PC-9 (cell line): ENCODE results near the gene TMEM240. TPM values are rescaled to one million over a fixed set of nuclear protein-coding genes. Genes with fewer than 3 reads are reported as not detected.
"Not testable (repeated sequence)": the region's sequence is repeated elsewhere in the genome, so short reads cannot be mapped to it uniquely, and the experiment has no call there.

Source experiments
- BruUV-seq: library from RNA; stranded (reverse); fragments of 400-500 nt; replicated peaks from 2 replicates; lab custom pipeline; 2021; lab: Mats Ljungman, UMichigan
- CTCF ChIA-PET: fragments of 300-600 bp; sonication (Branson Sonifier 250); formaldehyde crosslinking; loops from one replicate; lab custom pipeline; 2022; ENCODE audit warnings: antibody characterized with exemption; lab: Charles Lee
- POLR2A ChIA-PET: fragments of 300-600 bp; sonication (Branson Sonifier 250); formaldehyde crosslinking; loops from one replicate; lab custom pipeline; 2022; ENCODE audit warnings: antibody characterized with exemption; ENCODE audit not compliant: unreplicated experiment; lab: Charles Lee
- DNase-seq, 2 experiments: peaks; one replicate each; pipeline versions ENCODE4 v3.0.0 to v3.0.0-alpha.2; 2015 to 2022; ENCODE audit warnings: mixed read lengths in 1 of 2
- H2AFZ ChIP-seq: fragments of 200-600 bp; sonication (generic); 2 replicates; pipeline ENCODE4 v1.8.1; 2017; ENCODE audit warnings: antibody characterized with exemption
- H3F3A ChIP-seq: fragments of 200-600 bp; sonication (generic); 2 replicates; pipeline ENCODE4 v1.8.1; 2017; ENCODE audit warnings: antibody characterized with exemption, mild to moderate bottlenecking, low read depth; ENCODE audit not compliant: insufficient read depth
- H3K27ac ChIP-seq: fragments of 200-600 bp; sonication (generic); 2 replicates; pipeline ENCODE4 v1.6.1; 2016; ENCODE audit warnings: mixed run types
- H3K27me3 ChIP-seq: fragments of 200-600 bp; sonication (generic); 2 replicates; pipeline ENCODE4 v1.6.1; 2016; ENCODE audit warnings: low read depth, mixed run types; ENCODE audit not compliant: insufficient read depth
- H3K36me3 ChIP-seq: fragments of 200-600 bp; sonication (generic); 2 replicates; pipeline ENCODE4 v1.6.1; 2016; ENCODE audit warnings: low read depth, mixed run types
- H3K4me1 ChIP-seq: fragments of 200-600 bp; sonication (generic); replicated peaks from 2 replicates; pipeline ENCODE4 v1.6.1; 2016; ENCODE audit warnings: mixed run types; ENCODE audit not compliant: insufficient read depth
- H3K4me2 ChIP-seq: fragments of 200-600 bp; sonication (generic); 2 replicates; pipeline ENCODE4 v1.6.1; 2017; ENCODE audit warnings: mixed run types
- H3K4me3 ChIP-seq: fragments of 200-600 bp; sonication (generic); 2 replicates; pipeline ENCODE4 v1.6.1; 2016; ENCODE audit warnings: mixed run types
- H3K79me2 ChIP-seq: fragments of 200-600 bp; sonication (generic); 2 replicates; pipeline ENCODE4 v1.6.1; 2017; ENCODE audit warnings: low read depth, mixed run types
- H3K9me2 ChIP-seq: fragments of 200-600 bp; sonication (generic); 2 replicates; pipeline ENCODE4 v1.8.1; 2017; ENCODE audit warnings: mild to moderate bottlenecking; ENCODE audit not compliant: insufficient read depth
- H3K9me3 ChIP-seq: fragments of 200-600 bp; sonication (generic); 2 replicates; pipeline ENCODE4 v1.8.1; 2016; ENCODE audit warnings: low read depth; ENCODE audit not compliant: insufficient read depth
- H4K20me1 ChIP-seq: fragments of 200-600 bp; sonication (generic); 2 replicates; pipeline ENCODE4 v1.8.1; 2017; ENCODE audit not compliant: insufficient read depth
- EZH2 ChIP-seq: fragments of 200-600 bp; sonication (generic); IDR thresholded peaks from 2 replicates; pipeline ENCODE4 v1.8.0; 2017; ENCODE audit warnings: antibody characterized with exemption, low read depth
- intact Hi-C: fragments of 100-400 bp; cut with micrococcal nuclease; formaldehyde crosslinking; loops from one replicate; pipeline ENCODE4 v1.10.0; 2022; ENCODE audit not compliant: unreplicated experiment
- total RNA-seq: library from RNA; stranded (reverse); gene quantifications from 2 replicates; pipeline ENCODE4 v1.2.3, GENCODE V29; 2021
- TF ChIP-seq, protein P1 (sequence below): fragments of 200-600 bp; sonication (generic); conservative IDR thresholded peaks from 2 replicates; pipeline ENCODE4 v1.6.1; 2017; ENCODE audit warnings: mixed run types, antibody characterized with exemption, mild to moderate bottlenecking, moderate library complexity

Gene TMEM240
- total RNA-seq, 1 experiment from 2014 or later: 8.3 TPM

DNA sequence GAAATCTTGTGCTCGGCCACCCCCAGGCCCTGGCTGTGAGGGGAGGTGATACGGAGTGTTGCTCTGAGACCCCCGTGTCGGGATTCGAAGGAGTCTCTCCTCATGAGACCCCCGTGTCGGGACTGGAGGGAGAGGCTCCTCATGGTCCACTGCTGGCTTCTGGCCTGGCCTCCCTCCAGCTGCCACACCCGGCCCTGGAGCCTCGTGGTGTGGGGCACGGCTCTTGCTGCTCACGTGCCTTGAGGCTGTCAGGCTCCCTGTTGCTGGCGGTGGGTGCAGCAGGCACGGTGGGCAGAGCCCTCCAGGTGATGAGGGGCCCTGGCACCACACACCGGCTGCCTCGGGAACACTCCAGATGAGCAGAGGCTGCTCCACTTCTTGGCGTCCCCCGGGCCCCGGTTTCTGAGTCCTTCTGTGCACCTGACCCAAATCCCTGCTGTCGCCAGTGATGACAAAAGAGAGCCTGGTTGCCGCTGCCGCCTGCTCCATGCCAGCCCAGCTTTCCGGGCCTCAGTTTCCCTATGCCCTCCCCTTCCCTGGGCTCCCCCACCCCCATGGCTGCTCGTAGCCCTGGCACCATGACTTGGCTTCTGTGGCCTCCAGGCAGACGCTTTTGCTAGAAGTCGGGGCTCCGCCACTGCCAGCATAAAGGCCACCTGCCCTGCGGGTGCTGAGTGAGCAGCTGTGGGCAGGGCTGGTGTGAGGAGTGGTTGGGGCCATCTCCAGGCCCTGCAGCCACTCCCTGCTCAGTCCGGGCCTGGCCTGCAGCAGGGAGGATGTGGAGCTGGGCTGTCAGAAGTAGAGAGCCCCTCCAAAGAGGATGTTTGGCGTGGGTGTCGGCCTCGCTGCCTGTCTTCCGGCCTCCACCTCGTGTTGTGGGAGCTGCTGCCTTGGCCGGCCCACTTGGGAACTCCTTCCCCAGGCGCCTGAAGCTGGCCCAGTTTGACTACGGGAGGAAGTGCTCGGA is 11.8 kb downstream of the TMEM240 start:
- intact Hi-C loops: no loop called here
- no peak overlapping the region for H2AFZ ChIP-seq

DNA sequence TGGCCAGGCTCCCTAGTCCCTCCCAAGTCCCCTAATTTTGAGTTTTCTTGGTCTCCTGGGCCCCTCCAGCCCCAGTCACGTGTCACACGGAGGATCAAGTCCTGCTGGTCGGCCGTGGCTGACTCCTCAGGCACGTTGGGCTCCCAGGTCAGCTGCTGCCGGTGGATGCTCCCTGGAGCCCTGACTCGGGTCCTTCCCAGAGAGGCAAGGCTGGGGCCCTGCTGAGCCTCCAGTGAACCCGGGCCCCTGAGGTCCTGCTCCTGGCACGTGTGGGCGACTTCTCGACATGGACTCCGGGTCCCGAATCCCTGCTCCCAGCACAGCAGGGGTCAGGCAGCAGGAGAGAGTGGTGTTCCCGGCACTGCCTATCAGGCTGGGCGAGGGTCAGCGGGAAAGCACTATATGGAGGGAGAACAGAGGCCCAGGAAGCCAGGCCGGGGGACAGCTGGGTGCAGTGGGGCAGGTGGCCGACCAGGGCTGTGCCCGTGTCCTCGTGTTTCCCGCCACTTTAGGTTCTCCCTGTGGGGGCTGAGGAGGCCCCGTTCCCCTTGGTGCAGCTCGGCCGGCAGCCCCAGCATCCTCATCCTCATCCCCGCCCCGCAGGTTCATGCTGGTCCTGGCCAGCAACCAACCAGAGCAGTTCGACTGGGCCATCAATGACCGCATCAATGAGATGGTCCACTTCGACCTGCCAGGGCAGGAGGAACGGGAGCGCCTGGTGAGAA is 13.2 kb downstream of the TMEM240 start:
- no peaks in the 10 kb centered on the region for H3K36me3 ChIP-seq
- intact Hi-C loops: no loop called here
- BruUV-seq: no TSS peak
- H3K4me2 ChIP-seq: no peak overlapping the region
- peaks cover 14% of the 10 kb centered on the region; the same call in 1 of the 2 replicates for H3F3A ChIP-seq
- no peak for TF ChIP-seq EZH2
- TF ChIP-seq, protein P1, sequence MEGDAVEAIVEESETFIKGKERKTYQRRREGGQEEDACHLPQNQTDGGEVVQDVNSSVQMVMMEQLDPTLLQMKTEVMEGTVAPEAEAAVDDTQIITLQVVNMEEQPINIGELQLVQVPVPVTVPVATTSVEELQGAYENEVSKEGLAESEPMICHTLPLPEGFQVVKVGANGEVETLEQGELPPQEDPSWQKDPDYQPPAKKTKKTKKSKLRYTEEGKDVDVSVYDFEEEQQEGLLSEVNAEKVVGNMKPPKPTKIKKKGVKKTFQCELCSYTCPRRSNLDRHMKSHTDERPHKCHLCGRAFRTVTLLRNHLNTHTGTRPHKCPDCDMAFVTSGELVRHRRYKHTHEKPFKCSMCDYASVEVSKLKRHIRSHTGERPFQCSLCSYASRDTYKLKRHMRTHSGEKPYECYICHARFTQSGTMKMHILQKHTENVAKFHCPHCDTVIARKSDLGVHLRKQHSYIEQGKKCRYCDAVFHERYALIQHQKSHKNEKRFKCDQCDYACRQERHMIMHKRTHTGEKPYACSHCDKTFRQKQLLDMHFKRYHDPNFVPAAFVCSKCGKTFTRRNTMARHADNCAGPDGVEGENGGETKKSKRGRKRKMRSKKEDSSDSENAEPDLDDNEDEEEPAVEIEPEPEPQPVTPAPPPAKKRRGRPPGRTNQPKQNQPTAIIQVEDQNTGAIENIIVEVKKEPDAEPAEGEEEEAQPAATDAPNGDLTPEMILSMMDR: no peak
- no peaks in the 10 kb centered on the region for H3K27me3 ChIP-seq
- no peak overlapping the region for H3K27ac ChIP-seq
- H2AFZ ChIP-seq: no peak overlapping the region
- H4K20me1 ChIP-seq: no peaks in the 10 kb centered on the region
- no peaks in the 10 kb centered on the region for H3K79me2 ChIP-seq
- no peaks in the 10 kb centered on the region for H3K9me2 ChIP-seq
- no peak overlapping the region for H3K4me3 ChIP-seq
- no peaks in the 10 kb centered on the region for H3K4me1 ChIP-seq
- ChIA-PET POLR2A (no interaction called here), CTCF (interaction anchor here (0.6 kb wide), 1 partner anchor 62 kb away, joined by 5 read pairs; no protein-coding TSS in a partner anchor)
- no peak for DNase-seq
- H3K9me3 ChIP-seq: no peaks in the 10 kb centered on the region

More for the DNA sequence above, 11.8 kb downstream of the TMEM240 start:
- Histone ChIP-seq H3K4me1 (no peaks in the 10 kb centered on the region), H3F3A (peaks cover 15% of the 10 kb centered on the region; the same call in 1 of the 2 replicates), H3K4me2 (no peak overlapping the region), H4K20me1 (no peaks in the 10 kb centered on the region), H3K27me3 (no peaks in the 10 kb centered on the region), H3K27ac (no peak overlapping the region), H3K4me3 (no peak overlapping the region), H3K9me3 (no peaks in the 10 kb centered on the region), H3K79me2 (no peaks in the 10 kb centered on the region), H3K36me3 (no peaks in the 10 kb centered on the region), H3K9me2 (no peaks in the 10 kb centered on the region)
- DNase-seq: no peak
- BruUV-seq: no TSS peak
- ChIA-PET POLR2A (no interaction called here), CTCF (no interaction called here)
- TF ChIP-seq, protein P1: no peak
- TF ChIP-seq EZH2: no peak

DNA sequence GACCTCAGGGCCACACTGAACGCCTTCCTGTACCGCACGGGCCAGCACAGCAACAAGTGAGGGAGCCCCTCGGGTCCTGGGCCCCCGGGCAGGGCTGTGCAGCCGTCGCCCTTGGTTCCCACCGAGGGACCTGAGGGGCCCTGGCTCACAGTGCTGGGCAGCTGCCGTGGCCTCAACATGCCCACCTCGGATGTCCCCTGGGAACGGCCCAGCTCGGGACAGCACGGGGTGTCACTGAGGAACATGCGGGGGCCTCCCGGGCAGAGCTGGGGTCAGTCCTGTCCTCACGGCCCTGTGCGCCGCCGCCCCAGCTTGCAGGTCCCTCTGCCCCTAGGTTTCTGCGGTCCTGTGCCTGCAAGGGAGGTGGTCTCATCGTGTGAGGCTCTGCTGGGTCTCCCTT is 13.9 kb downstream of the TMEM240 start:
- CTCF ChIA-PET, H2AFZ ChIP-seq, H4K20me1 ChIP-seq, H3K9me2 ChIP-seq, BruUV-seq, H3K4me2 ChIP-seq, H3K4me3 ChIP-seq, H3K27ac ChIP-seq, H3K9me3 ChIP-seq, H3K36me3 ChIP-seq, H3K4me1 ChIP-seq, DNase-seq, H3K27me3 ChIP-seq, H3K79me2 ChIP-seq, POLR2A ChIA-PET, H3F3A ChIP-seq, intact Hi-C loops: not testable (repeated sequence)

DNA sequence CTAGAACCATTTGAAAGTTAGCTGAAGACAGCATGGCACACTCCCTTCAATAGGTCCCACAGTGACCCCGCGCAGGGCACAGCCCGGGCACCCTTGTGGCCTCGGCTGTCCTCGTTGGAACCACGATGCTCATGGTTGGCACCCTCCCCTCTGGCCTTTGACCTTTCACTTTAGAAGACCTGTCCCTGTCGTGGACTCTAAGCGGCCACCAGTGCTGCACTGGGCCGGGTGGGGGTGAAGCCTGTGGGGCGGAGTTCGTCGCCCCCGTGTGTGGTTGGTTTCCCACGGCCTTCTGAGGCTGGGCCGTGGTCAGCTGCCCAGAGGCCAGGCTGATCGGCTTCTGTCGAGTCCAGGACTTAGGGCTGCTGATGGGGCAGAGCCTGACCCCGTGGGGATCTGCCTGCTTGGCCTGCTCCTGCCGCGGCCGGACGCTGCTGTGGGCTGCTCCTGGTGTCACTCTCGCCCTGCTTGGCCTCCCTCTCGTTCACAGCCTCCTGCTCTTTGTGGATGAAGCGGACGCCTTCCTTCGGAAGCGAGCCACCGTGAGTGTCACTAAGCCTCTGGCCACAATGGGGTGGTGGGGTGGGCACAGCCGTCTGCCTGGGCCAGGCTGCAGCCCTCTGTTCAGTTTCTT is 15.6 kb downstream of the TMEM240 start:
- BruUV-seq, H3K4me3 ChIP-seq, H3K9me3 ChIP-seq, H3K27ac ChIP-seq, H3K79me2 ChIP-seq, H3F3A ChIP-seq, H3K4me2 ChIP-seq, H3K27me3 ChIP-seq, H3K9me2 ChIP-seq, H3K36me3 ChIP-seq, H4K20me1 ChIP-seq, H2AFZ ChIP-seq, POLR2A ChIA-PET, intact Hi-C loops, H3K4me1 ChIP-seq, DNase-seq: not testable (repeated sequence)
- CTCF ChIA-PET: interaction anchor here (0.6 kb wide), 1 partner anchor 384 kb away, joined by 4 read pairs; no protein-coding TSS in a partner anchor

DNA sequence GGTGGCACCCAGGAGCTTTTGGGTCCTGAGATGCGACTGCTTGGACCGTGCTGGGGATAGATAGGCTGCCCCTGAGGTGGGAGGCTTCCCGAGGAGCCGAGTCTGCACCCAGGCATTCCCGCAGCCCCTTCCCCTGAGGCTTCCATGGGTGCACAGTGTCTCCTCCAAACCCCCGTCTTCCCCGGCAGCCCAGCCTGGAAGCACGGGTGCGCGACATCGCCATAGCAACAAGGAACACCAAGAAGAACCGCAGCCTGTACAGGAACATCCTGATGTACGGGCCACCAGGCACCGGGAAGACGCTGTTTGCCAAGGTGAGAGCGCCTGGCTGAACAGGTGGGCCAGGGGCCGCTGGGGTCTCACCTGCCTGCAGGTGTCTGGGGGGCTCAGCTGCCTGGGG is 16.8 kb downstream of the TMEM240 start:
- DNase-seq, H3K4me1 ChIP-seq, CTCF ChIA-PET, POLR2A ChIA-PET, H3K4me2 ChIP-seq, H3K79me2 ChIP-seq, H3K9me3 ChIP-seq, H4K20me1 ChIP-seq, BruUV-seq, H2AFZ ChIP-seq, H3K27me3 ChIP-seq, H3K36me3 ChIP-seq, H3K4me3 ChIP-seq, H3K9me2 ChIP-seq, H3F3A ChIP-seq, H3K27ac ChIP-seq, intact Hi-C loops: not testable (repeated sequence)
